Effector memory CD8-positive, alpha-beta T cell (primary cell): Measurements from ENCODE around the gene MICAL3.
"Not testable (repeated sequence)": the region's sequence is repeated elsewhere in the genome, so short reads cannot be mapped to it uniquely, and the experiment has no call there.

ENCODE experiments used
- ATAC-seq: fragments of 150-1000 bp; cut with Tn5 transposase; replicated peaks from 2 replicates; pipeline ENCODE4 v1.10.0; 2021; ENCODE audit warnings: mild to moderate bottlenecking, moderate library complexity
- DNase-seq, 3 experiments: peaks; one replicate each; pipeline ENCODE4 v3.0.0; 2021
- H3K27ac Mint-ChIP-seq, 2 donors: one replicate each; pipeline ENCODE4 v1.8.0; 2022; ENCODE audit warnings: mild to moderate bottlenecking in 2 of 2, mixed read lengths in 2 of 2, moderate library complexity in 2 of 2
- H3K27me3 Mint-ChIP-seq, 2 donors: one replicate each; pipeline ENCODE4 v1.8.0; 2022; ENCODE audit warnings: mixed read lengths in 2 of 2
- H3K36me3 Mint-ChIP-seq: one replicate; pipeline ENCODE4 v1.8.0; 2022; ENCODE audit warnings: mild to moderate bottlenecking, moderate library complexity, mixed read lengths; ENCODE audit not compliant: insufficient read depth
- H3K4me1 Mint-ChIP-seq, 2 donors: one replicate each; pipeline ENCODE4 v1.8.0; 2022; ENCODE audit warnings: low read depth in 2 of 2, mixed read lengths in 2 of 2
- H3K4me3 Mint-ChIP-seq, 2 donors: one replicate each; pipeline ENCODE4 v1.8.0; 2022; ENCODE audit warnings: mild to moderate bottlenecking in 2 of 2, mixed read lengths in 2 of 2, moderate library complexity in 2 of 2
- H3K9me3 Mint-ChIP-seq, 2 donors: one replicate each; pipeline ENCODE4 v1.8.0; 2022; ENCODE audit warnings: mixed read lengths in 2 of 2

The MICAL3 gene

GRCh38 chr22:17880468-17880867, 143.9 kb downstream of the MICAL3 start:
- Mint-ChIP-seq H3K36me3 (peaks cover 13% of the 10 kb centered on the region), H3K9me3 (no peaks in the 10 kb centered on the region), H3K4me1 (no peaks in the 10 kb centered on the region), H3K27ac (no peak overlapping the region), H3K4me3 (no peak overlapping the region), H3K27me3 (no peaks in the 10 kb centered on the region)
- ATAC-seq (no peak), DNase-seq (no peak)

- Mint-ChIP-seq H3K36me3 (peaks cover 13% of the 10 kb centered on the region), H3K4me3 (no peak overlapping the region), H3K9me3 (no peaks in the 10 kb centered on the region), H3K27ac (no peak overlapping the region), H3K4me1 (no peaks in the 10 kb centered on the region), H3K27me3 (no peaks in the 10 kb centered on the region)
- no peak for ATAC-seq
- DNase-seq = no peak
Observed at GRCh38 chr22:17880020-17880419, 144.3 kb downstream of the MICAL3 start.

GRCh38 chr22:17878941-17879340, 145.4 kb downstream of the MICAL3 start:
- no peak overlapping the region for H3K4me3 Mint-ChIP-seq
- H3K4me1 Mint-ChIP-seq = no peaks in the 10 kb centered on the region
- H3K9me3 Mint-ChIP-seq = no peaks in the 10 kb centered on the region
- H3K27ac Mint-ChIP-seq = no peak overlapping the region
- peaks cover 11% of the 10 kb centered on the region for H3K36me3 Mint-ChIP-seq
- no peak for ATAC-seq
- no peaks in the 10 kb centered on the region for H3K27me3 Mint-ChIP-seq
- DNase-seq = no peak

- H3K4me3 Mint-ChIP-seq = no peak overlapping the region
- no peak for ATAC-seq
- H3K27ac Mint-ChIP-seq = no peak overlapping the region
- peaks cover 11% of the 10 kb centered on the region for H3K36me3 Mint-ChIP-seq
- no peaks in the 10 kb centered on the region for H3K4me1 Mint-ChIP-seq
- H3K27me3 Mint-ChIP-seq = no peaks in the 10 kb centered on the region
- no peaks in the 10 kb centered on the region for H3K9me3 Mint-ChIP-seq
- no peak for DNase-seq
Observed at GRCh38 chr22:17878186-17878694, 146.1 kb downstream of the MICAL3 start.

GRCh38 chr22:17876878-17877855, 147.2 kb downstream of the MICAL3 start:
- Mint-ChIP-seq H3K27ac (peak overlapping the region in 1 of 2 donors; percentile 68), H3K36me3 (peaks cover 12% of the 10 kb centered on the region)
- H3K27me3 Mint-ChIP-seq, H3K4me1 Mint-ChIP-seq, ATAC-seq, DNase-seq, H3K9me3 Mint-ChIP-seq, H3K4me3 Mint-ChIP-seq: not testable (repeated sequence)

GRCh38 chr22:17876306-17876831, 148.0 kb downstream of the MICAL3 start:
- no peak overlapping the region for H3K4me3 Mint-ChIP-seq
- DNase-seq = no peak
- peaks cover 0 to 2% of the 10 kb centered on the region in 2 donors for H3K4me1 Mint-ChIP-seq
- H3K27ac Mint-ChIP-seq = peak overlapping the region in 1 of 2 donors; percentile 62
- H3K9me3 Mint-ChIP-seq = no peaks in the 10 kb centered on the region
- peaks cover 13% of the 10 kb centered on the region for H3K36me3 Mint-ChIP-seq
- ATAC-seq = no peak
- H3K27me3 Mint-ChIP-seq = no peaks in the 10 kb centered on the region

GRCh38 chr22:17875631-17876030, 148.7 kb downstream of the MICAL3 start:
- ATAC-seq (no peak), DNase-seq (no peak)
- H3K36me3 Mint-ChIP-seq = peaks cover 13% of the 10 kb centered on the region
- no peaks in the 10 kb centered on the region for H3K9me3 Mint-ChIP-seq
- no peak overlapping the region for H3K4me3 Mint-ChIP-seq
- H3K4me1 Mint-ChIP-seq = peaks cover 0 to 2% of the 10 kb centered on the region in 2 donors
- no peaks in the 10 kb centered on the region for H3K27me3 Mint-ChIP-seq
- H3K27ac Mint-ChIP-seq = no peak overlapping the region

- ATAC-seq (no peak), DNase-seq (no peak)
- H3K9me3 Mint-ChIP-seq = no peaks in the 10 kb centered on the region
- H3K27ac Mint-ChIP-seq = no peak overlapping the region
- no peaks in the 10 kb centered on the region for H3K27me3 Mint-ChIP-seq
- H3K4me3 Mint-ChIP-seq = no peak overlapping the region
- peaks cover 0 to 2% of the 10 kb centered on the region in 2 donors for H3K4me1 Mint-ChIP-seq
- H3K36me3 Mint-ChIP-seq = peaks cover 13% of the 10 kb centered on the region
Observed at GRCh38 chr22:17875156-17875555, 149.2 kb downstream of the MICAL3 start.

GRCh38 chr22:17874231-17874905, 150.0 kb downstream of the MICAL3 start:
- H3K4me3 Mint-ChIP-seq = no peak overlapping the region
- no peak for ATAC-seq
- H3K4me1 Mint-ChIP-seq = peaks cover 0 to 2% of the 10 kb centered on the region in 2 donors
- no peak for DNase-seq
- no peaks in the 10 kb centered on the region for H3K9me3 Mint-ChIP-seq
- H3K27ac Mint-ChIP-seq = no peak overlapping the region
- H3K27me3 Mint-ChIP-seq = no peaks in the 10 kb centered on the region
- H3K36me3 Mint-ChIP-seq = peaks cover 13% of the 10 kb centered on the region

- no peak overlapping the region for H3K27ac Mint-ChIP-seq
- peaks cover 0 to 2% of the 10 kb centered on the region in 2 donors for H3K4me1 Mint-ChIP-seq
- no peak overlapping the region for H3K4me3 Mint-ChIP-seq
- H3K27me3 Mint-ChIP-seq = no peaks in the 10 kb centered on the region
- peaks cover 13% of the 10 kb centered on the region for H3K36me3 Mint-ChIP-seq
- ATAC-seq (no peak), DNase-seq (no peak)
- H3K9me3 Mint-ChIP-seq = no peaks in the 10 kb centered on the region
Observed at GRCh38 chr22:17873804-17874203, 150.6 kb downstream of the MICAL3 start.

- peaks cover 13% of the 10 kb centered on the region for H3K36me3 Mint-ChIP-seq
- no peak overlapping the region for H3K4me3 Mint-ChIP-seq
- DNase-seq (no peak), ATAC-seq (no peak)
- H3K27ac Mint-ChIP-seq = no peak overlapping the region
- no peaks in the 10 kb centered on the region for H3K27me3 Mint-ChIP-seq
- H3K9me3 Mint-ChIP-seq = no peaks in the 10 kb centered on the region
- peaks cover 0 to 2% of the 10 kb centered on the region in 2 donors for H3K4me1 Mint-ChIP-seq
Observed at GRCh38 chr22:17873116-17873515, 151.2 kb downstream of the MICAL3 start.

- Mint-ChIP-seq H3K4me1 (peaks cover 3 to 4% of the 10 kb centered on the region in 2 donors), H3K36me3 (peaks cover 13% of the 10 kb centered on the region), H3K27ac (no peak overlapping the region), H3K4me3 (no peak overlapping the region), H3K9me3 (no peaks in the 10 kb centered on the region), H3K27me3 (no peaks in the 10 kb centered on the region)
- ATAC-seq = no peak
- DNase-seq = no peak
Observed at GRCh38 chr22:17872471-17872870, 151.9 kb downstream of the MICAL3 start.

- peaks cover 13% of the 10 kb centered on the region for H3K36me3 Mint-ChIP-seq
- H3K4me3 Mint-ChIP-seq = no peak overlapping the region
- H3K27me3 Mint-ChIP-seq = no peaks in the 10 kb centered on the region
- no peak overlapping the region for H3K27ac Mint-ChIP-seq
- ATAC-seq (no peak), DNase-seq (no peak)
- H3K4me1 Mint-ChIP-seq = peaks cover 3 to 6% of the 10 kb centered on the region in 2 donors
- no peaks in the 10 kb centered on the region for H3K9me3 Mint-ChIP-seq
Observed at GRCh38 chr22:17871726-17872458, 152.5 kb downstream of the MICAL3 start.
